Tongue (tissue), 2 donors: ENCODE data around the gene IQCF2. TPM values are rescaled to one million over a fixed set of nuclear protein-coding genes. Genes with fewer than 3 reads are reported as not detected.
"Not testable (repeated sequence)": the region's sequence is repeated elsewhere in the genome, so short reads cannot be mapped to it uniquely, and the experiment has no call there.

Experiments used
- DNase-seq: peaks from one replicate; pipeline ENCODE4 v3.0.0-alpha.2; 2015
- total RNA-seq: library from RNA; depleted of rRNA; stranded (reverse); fragments of >200 nt; gene quantifications from one replicate; pipeline ENCODE4 v1.2.3, GENCODE V29; 2014

Gene IQCF2
- not detected for total RNA-seq

DNA sequence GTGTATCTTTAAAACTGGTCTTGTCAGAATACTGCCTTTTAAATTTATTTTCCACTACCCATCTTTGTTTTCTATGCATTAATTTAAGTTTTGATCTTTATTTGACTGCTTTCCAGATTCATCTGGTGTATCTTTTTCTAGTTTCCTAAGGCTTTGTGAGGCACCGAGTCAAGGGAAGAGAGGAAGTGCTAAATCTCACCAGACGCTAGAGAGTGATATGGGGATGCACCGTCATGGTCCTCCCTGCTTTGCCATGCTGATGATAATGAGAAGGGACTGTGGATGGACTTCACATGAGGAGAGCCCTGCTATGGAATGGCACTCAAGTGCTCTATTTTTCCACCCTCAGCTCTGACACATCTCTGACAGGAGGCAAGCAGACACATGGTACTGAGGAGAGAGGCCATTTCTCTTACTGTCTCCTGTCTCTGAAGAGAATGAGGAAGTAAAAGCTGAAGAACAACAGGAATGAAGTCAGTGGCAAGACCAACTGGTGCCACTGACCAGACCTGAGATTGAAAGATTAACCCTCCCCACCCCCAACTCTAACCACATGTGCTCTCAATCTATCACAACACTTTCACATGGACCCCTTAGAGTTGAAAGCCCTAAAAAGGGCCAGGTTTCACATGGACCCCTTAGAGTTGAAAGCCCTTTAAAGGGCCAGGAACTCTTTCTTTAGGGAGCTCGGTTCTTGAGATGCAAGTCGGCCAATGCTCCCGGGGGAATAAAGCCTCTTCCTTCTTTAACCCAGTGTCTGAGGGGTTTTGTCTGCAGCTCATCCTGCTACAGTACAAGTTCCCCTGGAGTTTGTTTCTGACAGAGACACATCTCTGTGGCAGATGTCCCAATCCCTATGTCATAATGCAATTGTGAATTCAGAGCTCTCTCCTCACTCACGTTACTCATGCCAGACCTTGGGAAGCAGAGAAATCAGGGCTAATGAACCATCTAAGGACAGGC lies at the start of gene IQCF2:
TSS of gene IQCF2 (plus strand) at position 913 of the 963 bp plus-strand sequence. CDS start 52 bp downstream, outside the sequence.
- no peak for DNase-seq

DNA sequence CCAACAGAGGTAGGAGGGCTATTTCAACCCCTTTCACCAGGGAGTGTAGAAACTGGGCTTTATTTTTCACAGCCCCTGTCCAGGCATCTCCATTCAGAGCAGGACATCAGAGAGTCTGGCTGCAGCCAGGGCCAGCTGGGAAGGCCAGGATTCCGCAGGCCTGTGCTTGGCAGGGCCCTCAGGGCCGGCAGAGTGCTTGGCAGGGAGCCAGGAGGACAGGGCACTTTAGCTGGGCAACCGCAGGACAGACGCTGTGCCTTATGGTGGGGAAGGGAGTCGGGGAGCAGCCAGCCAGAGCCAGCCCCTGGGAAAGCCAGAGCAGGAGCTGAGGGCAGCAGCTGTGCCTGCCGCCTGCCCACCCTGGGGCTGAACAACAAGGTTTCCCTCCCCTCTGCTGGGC lies 47.9 kb upstream of the IQCF2 start:
- peak; percentile 67 for DNase-seq

DNA sequence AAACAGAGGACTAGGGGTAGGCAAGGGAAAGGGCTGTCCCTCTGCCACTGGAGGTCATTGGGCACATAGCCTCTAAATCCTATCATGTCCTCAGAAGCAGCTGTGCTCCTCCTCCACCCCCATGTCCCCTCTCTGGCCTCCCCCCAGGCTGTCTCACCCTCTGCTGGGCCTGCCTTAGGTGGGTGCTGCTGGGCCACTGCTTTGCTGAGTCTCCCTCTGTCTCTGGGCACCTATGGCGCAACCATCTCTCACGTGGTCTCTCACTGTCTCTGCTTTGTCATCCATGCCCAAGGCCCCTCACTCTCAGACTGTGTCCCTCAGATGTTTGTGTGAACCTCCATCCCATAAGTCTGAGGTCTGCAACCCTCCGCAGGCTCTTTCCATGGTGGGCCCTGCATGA lies 47.4 kb upstream of the IQCF2 start:
- DNase-seq, result no peak

DNA sequence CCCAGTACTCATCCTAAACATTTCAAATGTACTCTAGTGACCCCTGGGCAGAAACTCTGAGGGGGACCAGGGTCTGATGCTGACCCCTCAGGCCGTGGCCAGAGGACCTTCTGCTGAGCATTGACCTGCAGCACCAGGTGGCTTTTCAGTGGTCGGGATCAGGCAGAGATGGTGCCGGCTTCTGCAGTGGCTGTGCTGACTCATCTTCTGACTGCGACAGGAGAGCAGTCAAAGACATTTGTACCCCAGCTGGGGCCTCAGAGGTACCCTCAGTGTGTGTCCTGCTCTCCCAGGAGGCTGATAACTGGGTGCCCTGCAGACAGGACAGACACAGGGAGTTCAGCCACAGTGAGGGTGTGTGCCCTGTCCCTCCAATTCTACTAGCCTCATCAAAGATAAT lies 45.8 kb upstream of the IQCF2 start:
- no peak for DNase-seq

DNA sequence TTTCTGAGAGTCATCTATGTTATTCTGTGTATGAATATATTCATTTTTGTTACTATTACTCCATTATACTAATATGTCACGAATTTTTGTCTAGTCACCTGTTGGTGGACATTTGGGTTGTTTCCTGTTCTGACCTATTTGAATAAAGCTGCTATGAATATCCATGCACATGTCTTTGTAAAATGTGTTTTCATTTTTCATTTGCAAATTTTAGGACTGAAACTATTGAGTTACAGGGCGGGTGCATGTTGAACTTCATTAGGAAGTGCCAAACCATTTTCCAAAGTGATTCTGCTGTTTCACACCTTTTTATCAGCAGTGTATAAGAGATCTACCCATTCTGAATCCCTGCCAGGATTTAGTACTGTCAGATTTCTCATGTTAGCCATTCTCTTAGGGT lies 44.7 kb upstream of the IQCF2 start:
- DNase-seq, result no peak

DNA sequence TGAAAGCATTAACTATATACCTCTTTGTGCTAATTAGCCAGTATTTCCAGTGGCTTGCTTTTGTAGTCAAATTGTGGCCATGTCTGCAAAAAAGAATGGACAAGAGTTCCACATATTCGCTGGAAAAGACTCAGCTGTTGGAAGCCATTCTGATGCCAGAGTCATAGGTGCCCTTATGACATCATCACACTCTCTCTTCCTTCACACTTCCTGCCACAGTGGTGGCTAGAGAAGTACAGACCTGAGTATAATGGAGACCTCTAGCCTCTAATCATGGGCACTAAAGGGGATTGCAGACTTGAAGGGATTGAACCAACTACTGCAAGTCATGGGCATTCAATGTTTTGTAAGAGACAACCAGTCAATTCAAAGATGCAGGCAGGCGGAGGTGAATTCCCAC lies 44.0 kb upstream of the IQCF2 start:
- DNase-seq, result no peak

DNA sequence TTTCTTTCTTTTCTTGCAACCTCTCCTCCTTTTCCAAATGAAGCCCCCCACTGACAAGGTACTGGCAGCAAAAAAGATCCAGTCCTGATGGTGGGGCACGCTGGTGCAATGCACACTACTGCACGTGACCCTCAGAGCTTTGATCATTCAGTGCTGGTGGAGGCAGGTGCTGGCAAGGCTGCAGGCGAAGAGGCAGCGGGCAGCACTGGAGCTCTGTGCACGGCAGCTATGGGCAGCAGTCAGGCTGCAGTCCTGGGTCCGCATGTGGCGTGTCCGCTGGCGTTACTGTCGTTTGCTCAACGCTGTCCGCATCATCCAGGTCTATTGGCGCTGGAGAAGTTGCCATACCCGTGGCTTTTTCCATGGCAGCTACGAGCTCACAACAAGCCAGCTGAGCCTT lies 42.3 kb upstream of the IQCF2 start:
- DNase-seq, result no peak

DNA sequence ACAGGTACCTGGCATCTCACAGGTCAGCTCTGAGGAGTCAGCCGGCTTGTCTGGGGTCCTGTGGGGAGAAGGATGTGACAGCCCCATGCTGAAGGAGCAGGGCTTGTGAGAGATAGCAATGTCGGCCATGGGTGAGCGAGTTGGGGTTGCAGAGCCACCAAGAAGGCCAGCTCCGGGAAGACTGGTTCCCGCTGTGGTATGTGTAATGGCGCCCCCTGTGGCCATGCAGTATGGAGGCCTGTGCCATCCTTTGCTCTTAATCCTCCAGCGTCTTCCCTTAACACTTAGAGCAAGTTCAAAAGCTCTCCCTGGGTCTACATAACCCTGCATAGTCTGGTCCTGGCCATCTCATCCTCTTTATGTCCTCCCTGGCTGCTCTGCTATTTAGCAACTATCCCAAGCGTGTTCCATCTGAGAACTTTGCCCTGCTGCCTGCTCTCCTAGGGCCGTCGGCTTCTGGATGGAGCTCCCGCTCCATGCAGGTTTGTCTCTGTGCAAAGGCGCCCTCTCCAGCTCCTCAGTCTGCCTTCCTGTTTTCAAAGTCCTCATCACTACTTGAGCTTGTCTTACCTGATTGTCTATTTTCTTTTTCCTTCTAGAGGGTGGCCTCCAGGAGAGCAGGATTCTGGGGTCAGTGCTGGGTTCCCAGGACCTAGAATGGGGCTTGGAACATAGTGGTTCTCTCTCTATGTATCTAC lies 41.6 kb upstream of the IQCF2 start:
- DNase-seq, result no peak

DNA sequence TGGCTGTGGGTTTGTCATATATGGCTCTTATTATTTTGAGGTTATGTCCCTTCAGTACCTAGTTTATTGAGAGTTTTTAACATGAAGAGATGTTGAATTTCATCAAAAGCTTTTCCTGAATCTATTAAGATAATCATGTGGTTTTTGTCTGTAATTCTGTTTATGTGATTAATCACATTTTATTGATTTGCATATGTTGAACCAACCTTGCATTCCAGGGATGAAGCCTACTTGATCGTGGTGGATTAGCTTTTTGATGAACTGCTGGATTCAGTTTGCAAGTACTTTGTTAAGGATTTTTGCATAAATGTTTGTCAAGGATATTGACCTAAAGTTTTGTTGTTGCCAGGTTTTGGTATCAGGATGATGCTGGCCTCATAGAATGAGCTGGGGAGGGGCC lies 33.1 kb upstream of the IQCF2 start:
- DNase-seq, result no peak

DNA sequence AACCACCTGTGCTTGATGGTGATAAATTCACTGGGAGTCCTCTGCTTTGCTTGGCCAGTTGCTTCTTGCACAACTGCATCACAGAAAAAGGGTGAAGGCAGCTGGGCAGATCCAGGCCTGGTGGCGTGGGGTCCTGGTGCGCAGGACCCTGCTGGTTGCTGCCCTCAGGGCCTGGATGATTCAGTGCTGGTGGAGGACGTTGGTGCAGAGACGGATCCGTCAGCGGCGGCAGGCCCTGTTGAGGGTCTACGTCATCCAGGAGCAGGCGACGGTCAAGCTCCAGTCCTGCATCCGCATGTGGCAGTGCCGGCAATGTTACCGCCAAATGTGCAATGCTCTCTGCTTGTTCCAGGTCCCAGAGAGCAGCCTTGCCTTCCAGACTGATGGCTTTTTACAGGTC lies 31.1 kb upstream of the IQCF2 start:
- DNase-seq, result no peak

DNA sequence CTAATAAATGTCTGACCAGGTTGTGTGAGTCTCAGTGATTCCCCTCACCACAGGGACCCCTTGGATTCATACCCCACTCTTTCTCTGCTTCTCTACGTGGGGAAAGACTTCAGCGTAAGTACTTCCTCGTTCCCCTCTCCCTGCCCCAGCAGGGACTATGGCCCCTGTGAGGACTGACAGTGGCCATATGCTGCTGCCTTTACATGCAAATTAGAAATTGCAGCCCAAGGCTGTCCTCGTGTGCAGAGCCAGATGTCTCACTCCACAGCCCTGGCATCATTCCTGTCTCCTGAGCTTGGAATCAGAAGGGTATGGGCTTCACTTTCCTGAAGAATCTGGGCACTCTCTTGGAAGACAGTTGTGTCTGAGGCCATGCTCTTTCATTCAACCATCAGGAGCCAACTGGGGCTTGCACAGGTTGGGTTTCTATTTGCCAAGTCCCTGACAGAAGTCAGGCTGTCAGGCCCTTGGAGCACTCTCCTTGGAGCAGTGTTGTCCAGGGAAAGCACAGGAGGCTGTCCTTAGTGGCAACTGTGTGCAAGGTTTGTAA lies 30.5 kb upstream of the IQCF2 start:
- no peak for DNase-seq

DNA sequence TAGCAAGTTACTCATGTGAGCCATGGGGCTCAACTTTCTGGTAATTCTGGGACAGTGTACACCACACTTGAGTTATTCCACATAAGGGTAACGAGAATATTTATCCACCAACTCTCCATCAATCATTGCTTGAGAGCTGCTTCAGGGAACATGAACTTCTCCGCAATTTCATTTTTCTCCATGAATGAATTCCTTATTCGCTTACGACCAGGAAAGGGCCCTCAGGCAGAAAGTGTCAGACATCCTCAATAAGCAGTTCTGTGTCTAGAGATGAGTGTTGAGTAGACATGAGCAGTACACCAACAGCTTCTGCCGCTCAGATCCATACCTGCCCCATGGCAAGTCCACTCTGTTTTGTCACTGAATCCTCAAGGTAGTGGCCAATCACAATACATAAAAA lies 24.8 kb upstream of the IQCF2 start:
- DNase-seq, result no peak

DNA sequence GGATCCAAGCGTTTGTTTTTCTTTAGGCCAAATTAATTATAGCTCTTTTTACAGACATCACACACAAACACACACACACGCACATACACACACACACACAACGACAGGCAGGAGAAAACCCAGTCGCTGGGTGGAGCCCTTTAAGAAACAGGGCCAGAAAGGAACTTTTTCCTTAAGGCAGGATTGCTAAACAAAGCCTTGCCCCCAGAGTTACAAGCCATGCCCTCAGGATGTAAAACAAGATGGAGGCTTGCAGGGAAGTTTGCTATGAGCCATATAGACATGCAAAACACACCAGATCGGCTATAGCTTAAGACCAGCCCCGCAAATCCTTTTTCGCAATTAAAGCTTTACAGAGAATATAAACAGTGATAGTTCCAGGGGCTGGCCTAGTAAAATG lies 16.3 kb upstream of the IQCF2 start:
- no peak for DNase-seq

DNA sequence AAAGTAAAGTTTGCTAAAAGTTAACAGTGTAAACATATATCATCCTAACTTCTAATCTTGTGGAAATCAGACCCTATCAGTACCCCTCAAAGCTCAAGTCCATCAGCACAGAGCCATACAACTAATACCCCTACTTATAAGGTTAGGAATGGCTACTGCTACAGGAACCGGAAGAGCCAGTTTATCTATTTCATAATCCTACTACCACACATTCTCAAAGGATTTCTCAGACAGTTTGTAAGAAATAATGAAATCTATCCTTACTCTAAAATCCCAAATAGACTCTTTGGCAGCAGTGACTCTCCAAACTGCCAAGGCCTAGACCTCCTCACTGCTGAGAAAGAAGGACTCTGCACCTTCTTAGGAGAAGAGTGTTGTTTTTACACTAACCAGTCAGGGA lies 6.0 kb upstream of the IQCF2 start:
- DNase-seq, result not testable (repeated sequence)

DNA sequence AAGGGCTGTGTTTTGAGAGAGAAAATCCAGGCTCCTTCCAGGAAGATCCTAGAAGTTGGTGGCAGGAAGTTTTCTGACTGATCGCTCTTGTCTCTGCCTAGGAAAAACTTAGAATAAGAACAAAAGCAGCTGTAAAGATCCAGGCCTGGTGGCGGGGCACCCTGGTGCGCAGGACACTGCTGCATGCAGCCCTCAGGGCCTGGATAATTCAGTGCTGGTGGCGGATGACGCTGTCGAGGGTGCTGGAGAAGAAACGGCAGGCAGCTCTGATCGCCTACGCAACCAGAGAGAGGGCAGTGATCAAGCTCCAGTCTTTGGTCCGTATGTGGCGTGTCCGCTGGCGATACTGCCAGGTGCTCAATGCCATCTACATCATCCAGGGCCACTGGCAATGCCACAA lies 1.5 kb downstream of the IQCF2 start:
- DNase-seq, result no peak

DNA sequence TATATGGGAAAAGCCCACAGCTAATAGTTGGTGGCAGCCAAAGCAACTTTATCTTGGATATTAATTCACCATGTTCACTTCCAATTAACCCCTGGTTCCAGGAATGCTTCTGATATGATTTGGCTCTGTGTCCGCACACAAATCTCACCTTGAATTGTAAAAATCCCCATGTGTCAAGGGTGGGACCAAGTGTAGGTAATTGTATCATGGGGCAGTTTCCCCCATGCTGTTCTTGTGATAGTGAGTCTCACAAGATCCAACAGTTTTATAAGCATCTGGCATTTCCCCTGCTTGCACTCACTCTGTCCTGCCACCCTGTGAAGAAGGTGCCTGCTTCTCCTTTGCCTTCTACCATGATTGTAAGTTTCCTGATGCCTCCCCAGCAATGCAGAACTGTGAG lies 7.5 kb downstream of the IQCF2 start:
- not testable (repeated sequence) for DNase-seq

DNA sequence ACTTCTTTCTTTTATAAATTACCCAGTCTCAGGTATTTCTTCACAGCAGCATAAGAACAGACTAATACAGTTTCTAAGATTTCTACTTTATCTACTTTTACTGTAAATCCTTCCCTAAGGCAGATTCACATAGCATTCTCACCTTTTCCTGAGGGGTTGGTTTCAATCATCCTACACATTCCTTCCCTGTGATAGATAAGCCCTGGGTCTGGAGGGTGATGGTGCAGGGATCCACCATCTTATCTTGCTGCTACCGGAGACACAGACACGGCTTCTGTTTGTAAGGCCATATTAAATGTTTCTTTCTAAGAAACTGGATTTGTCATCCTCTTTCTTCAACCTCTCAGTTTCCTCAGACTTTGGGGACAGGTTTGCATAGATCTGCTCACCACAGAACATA lies 7.9 kb downstream of the IQCF2 start:
- no peak for DNase-seq

DNA sequence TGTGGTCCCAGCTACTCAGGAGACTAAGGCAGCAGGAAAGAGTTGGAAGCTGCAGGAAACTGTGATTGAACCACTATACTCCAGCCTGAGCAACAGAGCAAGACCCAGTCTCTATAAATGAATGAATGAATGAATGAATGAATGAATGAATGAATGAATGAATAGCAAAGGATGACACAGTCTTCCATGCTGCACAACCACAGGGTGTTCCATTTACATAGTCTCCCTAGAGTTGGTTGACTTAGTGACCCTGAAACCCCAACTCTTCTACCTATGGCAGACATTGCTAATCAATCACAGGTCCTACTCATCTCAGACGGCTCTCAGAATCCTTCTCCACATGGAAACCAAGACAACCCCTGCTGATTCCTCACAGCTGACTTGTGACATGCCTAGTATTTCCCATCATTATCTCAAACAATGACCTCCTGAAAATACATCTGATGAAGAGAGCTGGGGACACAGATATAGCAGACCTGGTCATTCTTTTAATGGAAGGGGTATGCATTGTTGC lies 11.9 kb downstream of the IQCF2 start:
- no peak for DNase-seq

DNA sequence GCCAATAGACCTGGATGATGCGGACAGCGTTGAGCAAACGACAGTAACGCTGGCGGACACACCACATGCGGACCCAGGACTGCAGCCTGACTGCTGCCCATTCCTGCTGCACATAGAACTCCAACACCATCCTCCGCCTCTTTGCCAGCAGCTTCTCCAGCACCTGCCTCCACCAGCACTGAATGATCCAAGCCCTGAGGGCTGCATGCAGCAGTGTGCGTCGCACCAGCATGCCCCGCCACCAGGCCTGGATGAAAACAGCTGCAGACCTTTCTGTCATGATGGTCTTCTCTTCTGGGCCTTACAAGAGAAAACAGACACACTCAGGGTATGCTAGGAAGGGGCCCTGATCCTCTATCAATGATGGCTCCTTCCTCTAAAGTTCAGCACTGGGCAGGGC lies 12.5 kb downstream of the IQCF2 start:
- no peak for DNase-seq

DNA sequence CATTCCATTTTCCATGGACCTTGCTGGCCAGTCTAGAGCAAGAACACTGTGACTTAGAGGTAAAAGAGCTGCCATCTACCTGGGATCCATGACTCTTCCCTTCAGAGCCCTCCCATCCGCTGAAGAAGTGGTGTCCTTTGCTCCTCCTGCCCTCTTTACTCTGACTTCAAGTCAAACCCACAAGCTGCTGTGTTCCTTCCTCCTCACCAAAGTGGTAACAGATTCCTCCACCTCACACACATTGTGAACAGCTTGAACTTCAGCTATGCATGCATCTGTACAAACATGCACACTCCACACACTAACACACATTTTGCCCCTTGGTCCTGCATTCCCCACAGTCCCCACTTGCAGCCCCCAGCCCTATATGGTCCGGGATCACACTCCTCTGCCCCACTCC lies 13.0 kb downstream of the IQCF2 start:
- DNase-seq, result no peak

DNA sequence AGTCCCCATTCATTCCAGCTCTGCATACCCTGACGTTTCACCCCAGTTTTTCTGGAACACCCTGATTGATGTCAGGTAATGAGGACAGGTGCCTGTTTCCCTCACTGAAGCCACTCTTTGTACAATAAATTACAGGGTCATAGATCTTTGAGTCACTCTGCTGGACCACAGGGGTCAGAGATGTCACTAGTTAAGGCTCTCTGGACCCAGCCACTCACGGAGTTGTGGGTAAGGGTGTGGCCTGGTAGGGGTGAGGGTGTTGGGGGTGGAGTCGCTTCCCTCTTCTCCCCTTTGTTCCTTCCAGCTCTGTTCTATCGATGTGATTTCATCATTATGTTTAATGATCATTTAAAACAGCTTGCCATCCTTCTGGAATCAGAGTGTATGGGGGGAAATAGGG lies 13.5 kb downstream of the IQCF2 start:
- DNase-seq, result no peak

DNA sequence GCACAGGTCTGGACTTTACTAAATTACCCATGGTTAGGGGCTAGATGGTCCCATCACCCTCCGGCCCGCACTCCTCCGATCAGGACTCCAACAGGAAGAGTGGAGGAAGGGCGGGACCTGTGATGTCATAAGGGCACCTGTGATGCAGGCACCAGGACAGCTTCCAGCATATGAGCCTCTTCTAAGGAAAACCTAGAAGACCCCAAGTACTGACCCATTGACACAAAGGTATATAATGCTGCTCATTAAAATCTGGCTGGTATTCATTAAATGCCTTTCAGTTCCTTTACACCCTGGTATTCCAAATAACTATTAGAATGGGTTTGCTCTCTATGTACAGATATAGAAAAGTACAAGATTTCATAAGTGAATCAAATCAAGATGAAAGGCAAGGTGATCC lies 14.1 kb downstream of the IQCF2 start, which contains the start of gene IQCF5:
TSS of gene IQCF5 (minus strand) at position 101 of the 400 bp plus-strand sequence. CDS start at position 31, 70 bp downstream.
- DNase-seq, result no peak

DNA sequence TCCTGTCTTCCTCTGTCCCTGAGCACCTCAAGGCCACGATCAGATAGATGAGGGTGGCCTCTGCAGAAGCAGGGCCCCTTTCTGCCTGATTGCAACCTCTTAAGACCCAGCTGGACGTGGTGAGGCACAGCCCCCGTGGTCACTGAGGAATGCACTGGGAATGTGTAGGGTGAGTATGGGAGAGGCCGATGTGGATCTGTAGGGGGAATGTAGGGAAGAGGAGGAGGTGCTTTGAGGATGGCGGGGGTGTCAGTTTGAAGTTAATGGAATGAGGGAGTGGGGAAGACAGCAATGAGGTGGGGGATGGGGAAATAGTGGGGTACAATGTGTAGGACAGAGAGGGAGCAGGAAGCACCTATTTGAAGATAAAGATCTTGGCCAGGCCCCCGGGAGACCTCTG lies 14.8 kb downstream of the IQCF2 start:
- no peak for DNase-seq
